OCI-LY3 (cell line): ENCODE data around the gene CELF4.

ENCODE experiments used
- EZH2phosphoT487 ChIP-seq: fragments of 200-600 bp; shearing (Covaris generic); IDR thresholded peaks from 2 replicates; pipeline ENCODE4 v1.6.1; 2018; ENCODE audit warnings: antibody characterized with exemption, mixed run types, low read depth
- TF ChIP-seq, protein P1 (sequence below): fragments of 200-600, 300-600 bp; sonication (generic); IDR thresholded peaks from 2 replicates; pipeline ENCODE4 v1.5.1; 2014; ENCODE audit warnings: antibody characterized with exemption, low read length, low read depth

GRCh38 chr18:37445836-37446235 is 119.8 kb downstream of the CELF4 start:
- TF ChIP-seq, protein P1, sequence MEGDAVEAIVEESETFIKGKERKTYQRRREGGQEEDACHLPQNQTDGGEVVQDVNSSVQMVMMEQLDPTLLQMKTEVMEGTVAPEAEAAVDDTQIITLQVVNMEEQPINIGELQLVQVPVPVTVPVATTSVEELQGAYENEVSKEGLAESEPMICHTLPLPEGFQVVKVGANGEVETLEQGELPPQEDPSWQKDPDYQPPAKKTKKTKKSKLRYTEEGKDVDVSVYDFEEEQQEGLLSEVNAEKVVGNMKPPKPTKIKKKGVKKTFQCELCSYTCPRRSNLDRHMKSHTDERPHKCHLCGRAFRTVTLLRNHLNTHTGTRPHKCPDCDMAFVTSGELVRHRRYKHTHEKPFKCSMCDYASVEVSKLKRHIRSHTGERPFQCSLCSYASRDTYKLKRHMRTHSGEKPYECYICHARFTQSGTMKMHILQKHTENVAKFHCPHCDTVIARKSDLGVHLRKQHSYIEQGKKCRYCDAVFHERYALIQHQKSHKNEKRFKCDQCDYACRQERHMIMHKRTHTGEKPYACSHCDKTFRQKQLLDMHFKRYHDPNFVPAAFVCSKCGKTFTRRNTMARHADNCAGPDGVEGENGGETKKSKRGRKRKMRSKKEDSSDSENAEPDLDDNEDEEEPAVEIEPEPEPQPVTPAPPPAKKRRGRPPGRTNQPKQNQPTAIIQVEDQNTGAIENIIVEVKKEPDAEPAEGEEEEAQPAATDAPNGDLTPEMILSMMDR: no peak
- no peak for TF ChIP-seq EZH2phosphoT487
